IMR-90 (cell line): ENCODE data around the gene PLA2G4B.

Source experiments
- CEBPB ChIP-seq: IDR thresholded peaks from 2 replicates; pipeline ENCODE4 v1.6.1; 2012; ENCODE audit warnings: low read depth, low read length, improper control_type of control experiment
- CTCF ChIP-seq: conservative IDR thresholded peaks from 2 replicates; pipeline ENCODE4 v1.5.1; 2012; ENCODE audit warnings: mild to moderate bottlenecking, low read depth, low read length, improper control_type of control experiment
- FOS ChIP-seq: fragments of 150-350 bp; IDR thresholded peaks from 2 replicates; pipeline ENCODE4 v1.6.1; 2016; ENCODE audit warnings: low read depth, low read length
- POLR2A ChIP-seq: IDR thresholded peaks from 2 replicates; pipeline ENCODE4 v1.6.1; 2012; ENCODE audit warnings: mild to moderate bottlenecking, low read depth, low read length
- RAD21 ChIP-seq: IDR thresholded peaks from 2 replicates; pipeline ENCODE4 v1.6.1; 2012; ENCODE audit warnings: low read length, improper control_type of control experiment
- RFX5 ChIP-seq: IDR thresholded peaks from 2 replicates; pipeline ENCODE4 v1.8.0; 2012; ENCODE audit warnings: low read depth, mild to moderate bottlenecking, low read length, moderate library complexity

DNA sequence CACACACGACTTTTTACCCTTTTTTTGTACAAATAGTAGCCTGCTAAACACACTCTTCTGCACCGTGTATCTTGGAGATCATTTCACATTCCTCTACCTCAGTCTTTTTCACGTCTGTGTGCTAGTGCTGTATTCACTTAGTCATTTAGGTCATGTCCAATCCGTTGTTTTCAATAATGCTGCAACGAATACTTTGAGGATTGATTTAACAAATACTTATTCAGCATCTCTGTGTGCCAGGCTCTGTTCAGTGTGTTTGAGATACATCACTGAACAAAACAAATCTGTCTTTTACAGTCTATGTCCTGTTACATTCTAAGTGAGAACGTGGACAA, 9.9 kb upstream of the PLA2G4B start:
- TF ChIP-seq POLR2A (no peak), RFX5 (no peak), CTCF (no peak), CEBPB (no peak), RAD21 (no peak), FOS (no peak)
